ENCODE results near the gene FBXW11. TPM values are rescaled to one million over a fixed set of nuclear protein-coding genes. Genes with fewer than 3 reads are reported as not detected.
"Not testable (repeated sequence)": the region's sequence is repeated elsewhere in the genome, so short reads cannot be mapped to it uniquely, and the experiment has no call there.

The FBXW11 gene
- total and polyA plus RNA-seq, 3 donors from 2014 or later: 46.3 to 61.8 (median 60.6) TPM

DNA sequence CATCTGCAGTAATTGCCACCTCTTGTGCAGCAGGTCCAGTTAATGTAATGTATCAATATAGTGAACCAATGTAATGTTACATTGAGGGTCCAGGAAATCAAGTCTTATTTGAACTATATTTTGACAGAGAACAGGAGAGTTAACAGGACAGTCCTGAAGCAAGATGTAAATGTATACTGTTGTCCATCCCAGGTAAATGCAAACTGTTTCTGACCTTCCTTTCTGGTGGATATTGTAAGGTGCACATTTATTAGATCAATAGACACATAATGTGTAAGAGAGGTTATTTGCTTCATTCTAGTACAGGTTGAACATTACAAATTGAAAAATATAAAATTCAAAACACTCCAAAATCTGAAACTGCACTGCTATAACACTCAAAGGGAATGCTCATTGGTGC is 23.4 kb upstream of the FBXW11 start:
- Histone ChIP-seq H3K36me3 (ENCODE audit: low read depth, missing control alignments) (no peaks in the 10 kb centered on the region), H3K9me3 (no peaks in the 10 kb centered on the region), H3K27me3 (no peaks in the 10 kb centered on the region), H3K4me1 (no peaks in the 10 kb centered on the region), H3K4me3 (no peak overlapping the region), H3K27ac (no peak overlapping the region)
- intact Hi-C loops (cut with DNase I; ENCODE audit: low total_unique reads): no loop called here
- TF ChIP-seq POLR2A (IDR thresholded peaks at IDR 0.05): no peak
- TF ChIP-seq, protein P1, sequence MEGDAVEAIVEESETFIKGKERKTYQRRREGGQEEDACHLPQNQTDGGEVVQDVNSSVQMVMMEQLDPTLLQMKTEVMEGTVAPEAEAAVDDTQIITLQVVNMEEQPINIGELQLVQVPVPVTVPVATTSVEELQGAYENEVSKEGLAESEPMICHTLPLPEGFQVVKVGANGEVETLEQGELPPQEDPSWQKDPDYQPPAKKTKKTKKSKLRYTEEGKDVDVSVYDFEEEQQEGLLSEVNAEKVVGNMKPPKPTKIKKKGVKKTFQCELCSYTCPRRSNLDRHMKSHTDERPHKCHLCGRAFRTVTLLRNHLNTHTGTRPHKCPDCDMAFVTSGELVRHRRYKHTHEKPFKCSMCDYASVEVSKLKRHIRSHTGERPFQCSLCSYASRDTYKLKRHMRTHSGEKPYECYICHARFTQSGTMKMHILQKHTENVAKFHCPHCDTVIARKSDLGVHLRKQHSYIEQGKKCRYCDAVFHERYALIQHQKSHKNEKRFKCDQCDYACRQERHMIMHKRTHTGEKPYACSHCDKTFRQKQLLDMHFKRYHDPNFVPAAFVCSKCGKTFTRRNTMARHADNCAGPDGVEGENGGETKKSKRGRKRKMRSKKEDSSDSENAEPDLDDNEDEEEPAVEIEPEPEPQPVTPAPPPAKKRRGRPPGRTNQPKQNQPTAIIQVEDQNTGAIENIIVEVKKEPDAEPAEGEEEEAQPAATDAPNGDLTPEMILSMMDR (IDR thresholded peaks at IDR 0.05): no peak
- no peak for DNase-seq

DNA sequence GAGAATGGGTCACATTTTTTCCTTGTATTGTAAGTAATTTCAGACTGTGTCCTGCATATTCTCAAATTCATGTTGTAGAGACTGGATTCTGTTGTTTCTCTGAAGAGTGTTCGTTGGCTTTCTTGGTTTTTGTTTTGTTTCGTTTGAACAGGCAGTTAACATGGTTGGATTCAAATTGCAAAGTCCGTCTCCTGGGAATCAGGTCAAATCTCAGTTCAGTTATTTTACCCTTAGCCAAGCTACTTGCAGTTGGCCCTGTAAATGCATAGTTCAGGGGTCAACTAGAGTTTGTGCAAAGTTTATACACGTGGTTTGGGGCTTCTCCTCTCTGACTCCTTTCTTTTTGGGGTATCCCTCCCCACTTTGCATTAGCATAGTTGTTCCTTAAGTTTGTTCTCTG is 21.7 kb upstream of the FBXW11 start:
- Histone ChIP-seq H3K9me3 (no peaks in the 10 kb centered on the region), H3K36me3 (ENCODE audit: low read depth, missing control alignments) (no peaks in the 10 kb centered on the region), H3K4me1 (no peaks in the 10 kb centered on the region), H3K27me3 (no peaks in the 10 kb centered on the region), H3K27ac (no peak overlapping the region), H3K4me3 (no peak overlapping the region)
- no peak for TF ChIP-seq POLR2A (IDR thresholded peaks at IDR 0.05)
- TF ChIP-seq, protein P1 (IDR thresholded peaks at IDR 0.05): no peak
- DNase-seq: no peak
- 56 to 59% methylated on average over 4 of the region's 4 CpGs for WGBS, 2 donors
- intact Hi-C loops (cut with DNase I; ENCODE audit: low total_unique reads): no loop called here

DNA sequence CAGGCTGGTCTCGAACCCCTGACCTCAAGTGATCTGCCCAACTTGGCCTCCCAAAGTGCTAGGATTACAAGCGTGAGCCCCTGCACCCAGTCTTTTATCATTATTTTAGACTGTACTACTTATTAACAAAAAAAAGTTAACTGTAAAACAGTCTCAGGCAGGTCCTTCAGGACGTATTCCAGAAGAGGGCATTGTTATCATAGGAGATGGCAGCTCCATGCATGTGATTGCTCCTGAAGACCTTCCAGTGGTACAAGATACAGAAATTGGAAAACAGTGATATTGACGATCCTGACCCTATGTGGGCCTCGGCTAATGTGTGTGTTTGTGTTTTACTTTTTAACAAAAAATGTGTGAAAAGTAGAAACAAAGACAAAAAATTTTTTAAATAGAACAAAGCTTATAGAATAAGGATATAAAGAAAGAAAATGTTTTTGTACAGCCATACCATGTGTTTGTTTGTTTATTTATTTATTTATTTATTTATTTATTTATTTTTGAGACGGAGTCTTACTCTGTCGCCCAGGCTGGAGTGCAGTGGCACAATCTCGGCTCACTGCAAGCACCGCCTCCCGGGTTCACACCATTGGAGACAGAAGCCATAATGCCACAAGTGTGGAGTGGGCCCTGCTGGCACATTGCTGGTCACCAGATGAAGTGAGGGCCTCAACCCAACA is 13.8 kb upstream of the FBXW11 start:
- intact Hi-C loops (cut with DNase I; ENCODE audit: low total_unique reads); H3K27me3 ChIP-seq; H3K4me3 ChIP-seq; H3K4me1 ChIP-seq; H3K36me3 ChIP-seq (ENCODE audit: low read depth, missing control alignments); DNase-seq; H3K9me3 ChIP-seq; H3K27ac ChIP-seq: not testable (repeated sequence)
- WGBS, 2 donors: 83 to 86% methylated on average over 10 of the region's 10 CpGs

DNA sequence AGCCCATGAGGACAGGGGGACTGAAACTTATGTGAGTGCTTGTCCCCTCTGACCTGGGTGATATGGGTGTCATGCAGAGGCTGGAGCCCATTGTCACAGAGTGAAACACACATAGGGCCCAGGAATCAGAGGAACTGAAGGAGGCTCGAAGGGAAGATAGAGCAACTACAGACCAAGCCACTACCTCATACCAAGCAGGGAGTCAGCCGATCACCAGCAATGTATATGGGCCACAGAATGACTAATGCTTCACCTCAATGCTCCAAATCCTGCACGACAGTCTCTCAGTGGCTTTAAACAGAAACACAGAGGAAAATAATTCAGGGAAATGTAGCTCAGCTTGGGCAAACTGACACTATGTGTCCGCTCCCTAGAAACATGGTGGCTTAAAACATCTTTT is 8.9 kb upstream of the FBXW11 start:
- no peak for DNase-seq
- no peak for TF ChIP-seq POLR2A (IDR thresholded peaks at IDR 0.05)
- TF ChIP-seq, protein P1 (IDR thresholded peaks at IDR 0.05): no peak
- WGBS, 2 donors: 88 to 90% methylated on average over 4 of the region's 4 CpGs
- H3K4me3 ChIP-seq: no peak overlapping the region
- H3K27ac ChIP-seq: no peak overlapping the region
- H3K36me3 ChIP-seq (ENCODE audit: low read depth, missing control alignments): no peaks in the 10 kb centered on the region
- intact Hi-C loops (cut with DNase I; ENCODE audit: low total_unique reads): no loop called here
- no peaks in the 10 kb centered on the region for H3K27me3 ChIP-seq
- H3K9me3 ChIP-seq: no peaks in the 10 kb centered on the region
- H3K4me1 ChIP-seq: no peaks in the 10 kb centered on the region

DNA sequence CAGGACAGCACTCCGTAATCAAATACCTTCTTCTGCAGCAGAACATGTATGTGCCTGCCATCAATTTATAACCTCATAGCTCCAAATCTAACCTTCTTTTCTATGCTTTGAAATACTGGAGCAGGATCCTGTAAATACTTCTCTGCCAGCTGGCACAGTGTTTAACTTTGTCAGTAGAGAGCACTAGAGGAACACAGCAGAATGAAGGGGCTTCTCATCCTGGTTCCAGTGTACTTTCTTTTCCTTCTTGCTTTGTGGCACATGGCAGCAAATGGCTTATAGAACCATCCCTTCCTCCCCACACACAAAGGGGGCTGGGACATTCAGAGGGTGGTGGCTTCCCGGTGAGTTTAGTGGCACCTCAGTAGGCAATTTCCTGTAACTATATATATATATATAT is 3.8 kb upstream of the FBXW11 start:
- no peak for TF ChIP-seq POLR2A (IDR thresholded peaks at IDR 0.05)
- TF ChIP-seq, protein P1 (IDR thresholded peaks at IDR 0.05): no peak
- Histone ChIP-seq H3K9me3 (no peaks in the 10 kb centered on the region), H3K27me3 (no peaks in the 10 kb centered on the region), H3K36me3 (ENCODE audit: low read depth, missing control alignments) (no peaks in the 10 kb centered on the region), H3K27ac (no peak overlapping the region), H3K4me1 (peaks cover 14% of the 10 kb centered on the region), H3K4me3 (no peak overlapping the region)
- 48 to 52% methylated on average over 2 of the region's 2 CpGs for WGBS, 2 donors
- intact Hi-C loops (cut with DNase I; ENCODE audit: low total_unique reads): no loop called here
- peak; percentile 28 for DNase-seq
